ENCODE data around the gene NHERF2.

DNA sequence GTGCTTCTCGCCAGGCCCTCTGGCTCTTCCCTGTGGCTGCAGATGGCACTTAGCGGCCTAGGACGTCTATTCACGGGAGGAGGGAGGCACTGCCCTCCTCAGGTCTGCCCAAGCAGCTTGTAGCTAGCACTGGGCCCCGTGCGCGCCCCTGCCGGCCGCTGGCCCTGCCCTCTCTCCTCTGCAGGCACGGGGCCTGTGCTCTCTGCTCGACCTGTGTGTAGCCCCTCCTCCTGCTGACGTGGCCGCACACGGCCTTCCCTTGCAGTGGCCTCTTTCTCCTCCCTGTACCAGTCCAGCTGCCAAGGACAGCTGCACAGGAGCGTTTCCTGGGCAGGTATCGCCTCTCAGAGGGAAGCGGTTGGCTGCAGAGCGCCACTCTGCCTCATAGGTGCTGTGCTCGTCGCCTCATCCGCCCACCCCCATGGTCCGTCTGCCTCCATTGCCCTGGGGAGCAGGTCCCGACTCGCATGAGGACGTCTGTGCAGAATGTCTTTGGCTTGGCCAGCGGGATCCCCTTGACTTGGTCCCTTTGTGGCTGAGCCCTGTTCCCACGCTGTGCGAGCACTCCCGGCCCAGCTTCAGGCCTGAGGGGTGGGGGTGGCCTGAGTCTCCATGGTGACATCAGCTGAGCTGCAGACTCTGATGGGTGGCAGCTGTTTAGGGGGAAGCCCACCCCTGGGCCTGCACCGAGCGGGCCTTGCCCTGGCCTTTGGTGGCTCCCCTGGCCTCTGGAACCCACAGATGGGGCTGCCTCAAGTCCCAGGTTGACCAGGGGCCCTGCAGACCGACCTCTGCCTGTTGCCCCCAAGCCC lies 55.7 kb downstream of the NHERF2 start:
- TF ChIP-seq CTCF (IDR thresholded peaks at IDR 0.05; ENCODE audit: low read length) (no peak), EZH2 (optimal IDR thresholded peaks at IDR 0.05; ENCODE audit: low read depth, low read length) (no peak), EZH2phosphoT487 (IDR thresholded peaks at IDR 0.05; ENCODE audit: low read length) (no peak)
